K562 (cell line): ENCODE measurements around the gene SRGN. TPM values are rescaled to one million over a fixed set of nuclear protein-coding genes. Genes with fewer than 3 reads are reported as not detected.
A peak's percentile ranks its signal among the peaks of the same experiment; 100 is the strongest.

Experiments used
- CHCHD3 ChIP-seq: fragments of 250-450 bp; sonication (Bioruptor Pico); IDR thresholded peaks from 2 replicates; pipeline ENCODE4 v2.1.2; 2022; ENCODE audit warnings: mild to moderate bottlenecking
- CHD2 ChIP-seq: IDR thresholded peaks from 2 replicates; pipeline ENCODE4 v1.6.1; 2011; ENCODE audit warnings: low read depth, low read length
- EHMT2 ChIP-seq: fragments of 450-650 bp; IDR thresholded peaks from 2 replicates; pipeline ENCODE4 v1.6.1; 2018; ENCODE audit warnings: antibody characterized with exemption
- HNRNPK ChIP-seq: fragments of 200-400 bp; formaldehyde crosslinking; IDR thresholded peaks from one replicate; pipeline ENCODE4 v1.6.1; 2018; ENCODE audit warnings: mild to moderate bottlenecking, low read depth, low read length; ENCODE audit not compliant: poor library complexity, severe bottlenecking
- HNRNPUL1 ChIP-seq: fragments of 200-400 bp; formaldehyde crosslinking; IDR thresholded peaks from 2 replicates; pipeline ENCODE4 v1.6.1; 2017; ENCODE audit warnings: low read length
- OTX1 ChIP-seq: fragments of 450-650 bp; formaldehyde crosslinking; IDR thresholded peaks from 2 replicates; pipeline ENCODE4 v1.4.0; 2022; ENCODE audit warnings: mild to moderate bottlenecking
- RFX1 ChIP-seq: fragments of 450-650 bp; IDR thresholded peaks from 2 replicates; pipeline ENCODE4 v1.6.1; 2016; ENCODE audit warnings: mild to moderate bottlenecking, moderate library complexity
- RNF219 ChIP-seq: fragments of 250-450 bp; sonication (Bioruptor Pico); IDR thresholded peaks from 2 replicates; pipeline ENCODE4 v1.5.0; 2022; ENCODE audit warnings: mild to moderate bottlenecking
- SRSF1 ChIP-seq: fragments of 200-400 bp; formaldehyde crosslinking; IDR thresholded peaks from 2 replicates; pipeline ENCODE4 v1.6.1; 2017; ENCODE audit warnings: mild to moderate bottlenecking, low read depth, low read length, moderate library complexity
- XRCC3 ChIP-seq: fragments of 450-650 bp; IDR thresholded peaks from 2 replicates; pipeline ENCODE4 v1.6.1; 2017; ENCODE audit warnings: mild to moderate bottlenecking, moderate library complexity
- YBX1 ChIP-seq: fragments of 450-650 bp; IDR thresholded peaks from 2 replicates; pipeline ENCODE4 v1.7.1; 2016; ENCODE audit warnings: mild to moderate bottlenecking
- ZNF146 ChIP-seq: IDR thresholded peaks from one replicate; pipeline ENCODE4 v1.6.1; 2018; ENCODE audit warnings: missing compliant biosample characterization; ENCODE audit not compliant: unreplicated experiment
- ZNF766 ChIP-seq: fragments of 200-800 bp; sonication (Bioruptor generic); conservative IDR thresholded peaks from 2 replicates; pipeline ENCODE4 v1.6.1; 2016; ENCODE audit warnings: missing genetic modification characterization, missing compliant biosample characterization
- polyA plus RNA-seq, 8 experiments: library from polyadenylated mRNA; depleted of rRNA in 4 of 8; stranded (reverse) in 5 of 8; unstranded in 3 of 8; fragments of >200 nt; fragmentation: Nextera tagmentation in 2 of 8; fragmentation: Illumina TruSeq in 1 of 8; extraction: Ambion mirVana in 2 of 8; extraction: Trizol in 1 of 8; gene quantifications; 2 replicates each; pipeline versions ENCODE4 v1.2.1 to v1.2.3, GENCODE V29; 2011 to 2014; ENCODE audit warnings: inconsistent platforms in 1 of 8, missing spikeins in 1 of 8
- total RNA-seq, 7 experiments: library from RNA; depleted of rRNA in 6 of 7; stranded (reverse); fragments of >200 nt in 6 of 7; fragmentation: Illumina TruSeq in 2 of 7; extraction: Trizol in 2 of 7; gene quantifications; 2 replicates each; pipeline versions ENCODE4 v1.2.1 to v1.2.3, GENCODE V29; 2011 to 2021; ENCODE audit warnings: low replicate concordance in 1 of 7
- TF ChIP-seq, protein P1 (sequence below), 2 experiments: fragments of 450-650 bp; IDR thresholded peaks; 2 replicates each; pipeline ENCODE4 v1.6.1; 2016; ENCODE audit warnings: mild to moderate bottlenecking in 2 of 2, borderline replicate concordance in 1 of 2, low read depth in 1 of 2, moderate library complexity in 1 of 2
- TF ChIP-seq, protein P2 (sequence below): fragments of 450-650 bp; IDR thresholded peaks from 2 replicates; pipeline ENCODE4 v1.7.1; 2018; ENCODE audit warnings: mild to moderate bottlenecking, low read depth; ENCODE audit not compliant: partially characterized antibody

SRGN gene
- total and polyA plus RNA-seq, 9 of the 15 experiments (the other 6 are each of a cell fraction or from before 2014, with no cell fraction given): 136 to 304 (median 180) TPM

DNA sequence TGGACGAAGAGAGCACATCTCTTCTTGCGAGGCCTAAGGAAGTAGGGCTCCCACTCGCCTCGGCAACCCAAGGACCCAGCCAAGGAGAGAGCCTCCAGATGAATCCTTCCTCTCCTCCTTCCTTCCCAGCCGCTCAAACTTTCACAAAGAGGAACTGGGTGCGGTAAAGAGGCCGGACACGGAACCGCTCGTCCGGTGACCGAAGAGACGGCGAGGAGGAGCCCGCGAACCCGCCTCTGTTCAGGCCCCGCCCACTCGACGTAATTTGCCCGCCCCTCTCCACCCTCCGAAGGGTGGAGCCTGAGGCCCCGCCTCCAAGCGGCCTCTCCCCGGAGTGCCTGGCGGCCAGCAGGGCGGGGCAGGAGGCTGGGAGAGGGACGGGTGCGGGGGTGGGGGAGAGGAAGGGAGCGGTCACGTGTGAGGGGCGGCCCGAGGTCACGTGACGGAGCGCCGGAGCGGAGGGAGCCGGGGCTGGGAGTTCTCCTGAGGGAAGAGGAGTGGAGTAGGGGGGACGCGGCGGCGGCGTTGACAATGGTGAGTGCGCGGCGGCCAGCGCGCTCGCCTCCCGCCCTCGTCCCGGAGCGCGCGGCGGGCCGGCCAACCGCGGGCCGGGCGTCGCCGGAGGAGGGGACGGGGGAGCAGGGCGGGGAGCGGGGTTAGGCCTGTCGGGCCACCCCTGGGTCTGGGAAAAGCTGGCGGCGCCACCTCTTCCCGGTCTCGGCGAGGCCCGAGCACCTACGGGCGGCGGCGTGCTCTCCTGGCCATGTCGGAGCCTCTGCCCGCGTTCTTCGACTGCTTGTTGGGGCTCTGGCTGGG, 36.1 kb downstream of the SRGN start, which contains the start of gene VPS26A (continued):
- TF ChIP-seq, protein P1, sequence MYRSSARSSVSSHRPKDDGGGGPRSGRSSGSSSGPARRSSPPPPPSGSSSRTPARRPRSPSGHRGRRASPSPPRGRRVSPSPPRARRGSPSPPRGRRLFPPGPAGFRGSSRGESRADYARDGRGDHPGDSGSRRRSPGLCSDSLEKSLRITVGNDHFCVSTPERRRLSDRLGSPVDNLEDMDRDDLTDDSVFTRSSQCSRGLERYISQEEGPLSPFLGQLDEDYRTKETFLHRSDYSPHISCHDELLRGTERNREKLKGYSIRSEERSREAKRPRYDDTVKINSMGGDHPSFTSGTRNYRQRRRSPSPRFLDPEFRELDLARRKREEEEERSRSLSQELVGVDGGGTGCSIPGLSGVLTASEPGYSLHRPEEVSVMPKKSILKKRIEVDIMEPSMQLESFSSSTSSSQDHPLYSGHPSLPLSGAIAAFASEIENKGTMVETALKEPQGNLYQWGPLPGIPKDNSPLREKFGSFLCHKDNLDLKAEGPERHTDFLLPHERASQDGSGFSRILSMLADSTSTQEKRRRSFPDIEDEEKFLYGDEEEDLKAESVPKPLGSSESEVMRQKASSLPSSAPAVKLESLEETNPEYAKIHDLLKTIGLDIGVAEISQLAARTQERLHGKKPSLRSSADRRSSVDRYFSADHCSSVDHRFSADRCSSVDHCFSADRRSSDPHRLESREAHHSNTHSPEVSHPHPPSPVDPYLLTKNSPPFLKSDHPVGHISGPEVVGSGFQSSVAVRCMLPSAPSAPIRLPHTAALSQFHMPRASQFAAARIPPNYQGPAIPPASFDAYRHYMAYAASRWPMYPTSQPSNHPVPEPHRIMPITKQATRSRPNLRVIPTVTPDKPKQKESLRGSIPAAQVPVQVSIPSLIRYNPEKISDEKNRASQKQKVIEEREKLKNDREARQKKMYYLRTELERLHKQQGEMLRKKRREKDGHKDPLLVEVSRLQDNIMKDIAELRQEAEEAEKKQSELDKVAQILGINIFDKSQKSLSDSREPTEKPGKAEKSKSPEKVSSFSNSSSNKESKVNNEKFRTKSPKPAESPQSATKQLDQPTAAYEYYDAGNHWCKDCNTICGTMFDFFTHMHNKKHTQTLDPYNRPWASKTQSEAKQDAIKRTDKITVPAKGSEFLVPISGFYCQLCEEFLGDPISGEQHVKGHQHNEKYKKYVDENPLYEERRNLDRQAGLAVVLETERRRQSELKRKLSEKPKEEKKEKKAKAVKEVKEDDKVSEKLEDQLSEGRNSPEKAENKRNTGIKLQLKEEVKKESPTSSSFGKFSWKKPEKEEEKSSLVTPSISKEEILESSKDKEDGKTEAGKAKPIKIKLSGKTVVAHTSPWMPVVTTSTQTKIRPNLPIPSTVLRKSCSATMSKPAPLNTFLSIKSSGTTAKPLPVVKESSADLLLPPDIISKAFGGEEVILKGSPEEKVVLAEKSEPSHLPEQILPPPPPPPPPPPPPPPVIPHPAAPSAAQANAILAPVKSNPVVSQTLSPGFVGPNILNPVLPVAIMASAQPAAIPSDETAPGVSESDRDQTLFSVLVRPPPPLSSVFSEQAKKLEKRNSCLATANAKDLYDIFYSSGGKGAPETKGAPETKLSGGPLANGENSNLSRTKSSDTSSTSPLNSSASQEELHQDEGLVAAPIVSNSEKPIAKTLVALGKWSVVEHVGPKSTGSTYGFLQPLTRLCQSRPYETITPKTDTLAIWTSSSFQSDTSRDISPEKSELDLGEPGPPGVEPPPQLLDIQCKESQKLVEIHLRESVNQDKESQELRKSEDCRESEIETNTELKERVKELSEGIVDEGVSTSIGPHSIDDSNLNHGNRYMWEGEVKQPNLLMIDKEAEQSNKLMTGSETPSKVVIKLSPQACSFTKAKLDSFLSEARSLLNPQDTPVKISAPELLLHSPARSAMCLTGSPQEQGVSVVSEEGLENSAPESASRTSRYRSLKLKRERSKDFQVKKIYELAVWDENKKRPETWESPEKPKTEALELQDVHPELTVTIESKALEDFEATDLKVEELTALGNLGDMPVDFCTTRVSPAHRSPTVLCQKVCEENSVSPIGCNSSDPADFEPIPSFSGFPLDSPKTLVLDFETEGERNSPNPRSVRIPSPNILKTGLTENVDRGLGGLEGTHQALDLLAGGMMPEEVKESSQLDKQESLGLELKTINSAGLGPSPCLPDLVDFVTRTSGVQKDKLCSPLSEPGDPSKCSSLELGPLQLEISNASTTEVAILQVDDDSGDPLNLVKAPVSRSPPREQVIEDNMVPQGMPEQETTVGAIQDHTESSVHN (IDR thresholded peaks at IDR 0.05; ENCODE audit: borderline replicate concordance in 1 of 2, low read depth in 1 of 2): no peak
- no peak for TF ChIP-seq RFX1
- TF ChIP-seq HNRNPUL1: no peak
- TF ChIP-seq EHMT2: no peak
- no peak; the same call in 1 of the 2 replicates for TF ChIP-seq RNF219
- no peak for TF ChIP-seq ZNF146
- TF ChIP-seq ZNF766 (CRISPR knock-in tag): peak; percentile 76
- no peak for TF ChIP-seq XRCC3
- peak; percentile 48 for TF ChIP-seq OTX1 (CRISPR knock-in tag)
- TF ChIP-seq CHD2: 0 out of 2 replicates have a peak, but pooled peaks have one; percentile 4
- TF ChIP-seq HNRNPK: no peak
- TF ChIP-seq, protein P2, sequence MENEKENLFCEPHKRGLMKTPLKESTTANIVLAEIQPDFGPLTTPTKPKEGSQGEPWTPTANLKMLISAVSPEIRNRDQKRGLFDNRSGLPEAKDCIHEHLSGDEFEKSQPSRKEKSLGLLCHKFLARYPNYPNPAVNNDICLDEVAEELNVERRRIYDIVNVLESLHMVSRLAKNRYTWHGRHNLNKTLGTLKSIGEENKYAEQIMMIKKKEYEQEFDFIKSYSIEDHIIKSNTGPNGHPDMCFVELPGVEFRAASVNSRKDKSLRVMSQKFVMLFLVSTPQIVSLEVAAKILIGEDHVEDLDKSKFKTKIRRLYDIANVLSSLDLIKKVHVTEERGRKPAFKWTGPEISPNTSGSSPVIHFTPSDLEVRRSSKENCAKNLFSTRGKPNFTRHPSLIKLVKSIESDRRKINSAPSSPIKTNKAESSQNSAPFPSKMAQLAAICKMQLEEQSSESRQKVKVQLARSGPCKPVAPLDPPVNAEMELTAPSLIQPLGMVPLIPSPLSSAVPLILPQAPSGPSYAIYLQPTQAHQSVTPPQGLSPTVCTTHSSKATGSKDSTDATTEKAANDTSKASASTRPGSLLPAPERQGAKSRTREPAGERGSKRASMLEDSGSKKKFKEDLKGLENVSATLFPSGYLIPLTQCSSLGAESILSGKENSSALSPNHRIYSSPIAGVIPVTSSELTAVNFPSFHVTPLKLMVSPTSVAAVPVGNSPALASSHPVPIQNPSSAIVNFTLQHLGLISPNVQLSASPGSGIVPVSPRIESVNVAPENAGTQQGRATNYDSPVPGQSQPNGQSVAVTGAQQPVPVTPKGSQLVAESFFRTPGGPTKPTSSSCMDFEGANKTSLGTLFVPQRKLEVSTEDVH: peak; percentile 61
- TF ChIP-seq CHCHD3 (CRISPR knock-in tag): no peak
- TF ChIP-seq YBX1: no peak
- no peak for TF ChIP-seq SRSF1
